Urinary bladder (tissue), 4 donors: ENCODE data around the gene SYTL4. TPM values are rescaled to one million over a fixed set of nuclear protein-coding genes. Genes with fewer than 3 reads are reported as not detected.

Source experiments
- DNase-seq: peaks from one replicate; pipeline ENCODE4 v3.0.0-alpha.2; 2015; ENCODE audit errors: extremely low spot score
- H3K27ac ChIP-seq: one replicate; pipeline ENCODE4 v1.5.1; 2013; ENCODE audit warnings: low read depth, mild to moderate bottlenecking, moderate library complexity
- H3K36me3 ChIP-seq: one replicate; pipeline ENCODE4 v1.6.1; 2013; ENCODE audit warnings: mild to moderate bottlenecking, moderate library complexity; ENCODE audit not compliant: insufficient read depth
- H3K4me1 ChIP-seq: one replicate; pipeline ENCODE4 v1.6.1; 2013; ENCODE audit warnings: mild to moderate bottlenecking, moderate library complexity; ENCODE audit not compliant: insufficient read depth
- H3K4me3 ChIP-seq: one replicate; pipeline ENCODE4 v1.5.1; 2013; ENCODE audit warnings: low read depth, low read length
- WGBS: extraction: QIAGEN DNeasy Blood & Tissue Kit; methylation state at CpG from one replicate; pipeline ENCODE4 v1.1.7; 2013; 5-methylcytosine and 5-hydroxymethylcytosine counted together
- polyA plus RNA-seq: library from polyadenylated mRNA; stranded (reverse); fragments of 200-250 nt; gene quantifications from one replicate; pipeline ENCODE4 v1.2.3, GENCODE V29; 2013
- total RNA-seq: library from RNA; depleted of rRNA; stranded (reverse); fragments of >200 nt; gene quantifications from one replicate; pipeline ENCODE4 v1.2.3, GENCODE V29; 2014
- donor health status: healthy with polysubstance abuse.
- donor health status: healthy.

The SYTL4 gene
- total and polyA plus RNA-seq, 2 donors, result 12.5 to 18.5 TPM

DNA sequence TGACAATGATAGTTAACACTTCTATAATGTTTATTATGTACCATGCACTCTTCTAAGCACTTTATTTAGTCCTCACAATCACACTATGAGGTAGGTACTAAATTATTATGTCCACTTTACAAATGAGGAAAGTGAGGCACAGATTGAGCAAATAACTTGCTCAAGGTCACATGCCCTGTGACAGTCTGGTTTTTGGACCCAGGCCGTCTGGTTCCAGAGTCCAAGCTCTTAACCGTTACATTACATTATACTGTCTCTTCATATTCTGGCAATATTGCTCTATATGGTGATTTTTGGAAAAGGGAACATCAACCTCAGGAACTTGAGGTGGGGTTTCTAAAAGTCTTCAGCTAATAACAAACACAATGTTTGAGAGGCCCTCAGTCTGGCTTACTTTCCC is 12.8 kb downstream of the SYTL4 start:
- no peak for DNase-seq
- Histone ChIP-seq H3K27ac (no peak overlapping the region), H3K4me3 (no peak overlapping the region), H3K36me3 (no peaks in the 10 kb centered on the region), H3K4me1 (no peaks in the 10 kb centered on the region)
- 92% methylated on average over 2 of the region's 2 CpGs for WGBS

DNA sequence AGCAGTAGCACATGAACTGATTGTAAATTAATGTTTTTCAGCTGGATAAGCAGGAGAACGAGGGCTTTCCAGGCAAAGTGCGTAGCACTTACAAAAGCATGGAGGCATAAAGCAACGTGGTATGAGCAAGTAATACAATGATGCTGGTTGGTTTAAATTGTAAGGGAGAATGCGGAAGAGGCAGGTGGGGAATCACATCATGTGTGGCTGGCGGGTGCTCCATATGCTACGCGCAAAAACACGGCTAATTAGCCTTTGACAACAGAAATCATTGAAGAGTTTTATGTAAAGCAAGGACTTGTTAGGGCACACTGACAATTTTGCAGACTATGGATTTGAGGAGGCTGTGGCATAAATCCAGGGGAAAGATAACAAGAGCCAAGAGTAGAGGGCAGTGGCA is 14.6 kb downstream of the SYTL4 start:
- no peak for DNase-seq
- Histone ChIP-seq H3K36me3 (no peaks in the 10 kb centered on the region), H3K27ac (no peak overlapping the region), H3K4me3 (no peak overlapping the region), H3K4me1 (no peaks in the 10 kb centered on the region)
- WGBS, result 93% methylated on average over 8 of the region's 8 CpGs

DNA sequence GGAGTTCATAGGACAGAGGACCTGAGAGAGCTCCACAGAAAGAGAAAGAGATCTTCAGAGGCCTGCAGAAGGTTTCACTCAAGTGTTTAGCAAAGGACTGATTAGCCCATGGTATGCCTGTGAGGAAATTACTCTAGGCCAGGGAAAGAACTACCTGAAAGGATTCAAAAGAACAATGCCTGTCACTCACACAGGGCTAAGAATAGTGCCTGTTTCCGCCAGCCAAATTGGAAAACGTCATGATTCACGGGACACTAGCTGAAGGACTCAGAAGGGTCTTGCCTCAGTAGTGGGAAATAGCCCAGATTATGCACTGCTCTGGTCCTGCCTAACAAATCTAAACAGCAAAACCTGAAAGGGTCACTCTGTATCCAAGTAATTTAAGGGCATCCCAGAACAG is 21.1 kb downstream of the SYTL4 start:
- Histone ChIP-seq H3K4me1 (no peaks in the 10 kb centered on the region), H3K4me3 (no peak overlapping the region)
- WGBS, result 78% methylated on average over 3 of the region's 3 CpGs

DNA sequence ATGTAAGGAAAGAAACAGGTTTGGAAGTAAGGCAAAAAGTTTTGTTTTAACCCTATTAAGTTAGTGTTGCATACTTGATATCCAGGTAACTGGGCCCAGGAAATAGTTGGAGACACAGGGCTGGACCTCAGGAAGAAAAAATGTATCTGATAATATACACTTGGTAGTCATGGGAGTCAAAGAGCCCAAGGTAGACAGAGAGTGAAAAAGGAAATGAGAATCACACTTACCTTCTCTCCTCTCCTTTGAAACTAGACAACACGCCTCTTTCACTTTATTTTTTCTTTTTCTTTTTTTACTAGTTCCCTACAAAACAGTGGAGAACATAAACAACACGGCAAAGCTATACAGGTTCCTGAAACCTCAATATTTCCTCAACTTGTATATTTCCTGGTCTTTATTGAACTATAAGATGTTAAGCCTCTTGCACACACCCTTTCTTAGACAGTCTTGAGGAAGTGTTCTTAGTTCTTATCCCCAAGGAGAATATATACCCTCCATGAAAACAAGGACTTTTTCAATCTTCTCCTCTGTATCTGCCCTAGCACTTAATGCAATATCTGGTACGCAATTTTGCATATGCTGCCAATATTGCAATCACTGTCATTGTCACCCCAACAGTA is 27.2 kb downstream of the SYTL4 start:
- Histone ChIP-seq H3K4me1 (no peaks in the 10 kb centered on the region), H3K4me3 (no peak overlapping the region), H3K36me3 (peaks cover 2% of the 10 kb centered on the region), H3K27ac (no peak overlapping the region)
- no peak for DNase-seq
- 51% methylated on average over 3 of the region's 3 CpGs for WGBS

More for the DNA sequence above, 21.1 kb downstream of the SYTL4 start:
- no peaks in the 10 kb centered on the region for H3K36me3 ChIP-seq
- DNase-seq, result no peak
- no peak overlapping the region for H3K27ac ChIP-seq

DNA sequence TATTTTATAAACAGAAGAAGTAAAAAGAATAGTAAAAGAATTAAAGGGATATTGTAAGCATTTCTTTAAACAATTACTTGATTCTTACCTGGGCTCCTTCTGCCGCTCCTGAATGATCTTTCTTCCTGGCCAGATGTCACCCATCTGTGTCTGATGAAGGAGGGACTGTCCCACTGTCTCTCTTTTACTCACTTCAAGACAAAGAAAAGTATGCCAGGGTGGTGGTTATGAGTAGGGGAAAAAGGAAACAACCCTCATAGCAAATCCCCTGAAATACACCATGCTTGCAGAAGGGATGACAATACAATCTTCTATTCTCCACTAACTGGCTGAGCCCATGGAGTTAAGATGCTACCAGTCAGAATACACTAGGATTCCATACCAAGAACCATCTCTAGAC is 31.1 kb downstream of the SYTL4 start:
- H3K4me3 ChIP-seq, result no peak overlapping the region
- 96% methylated on average over 1 of the region's 1 CpG for WGBS

DNA sequence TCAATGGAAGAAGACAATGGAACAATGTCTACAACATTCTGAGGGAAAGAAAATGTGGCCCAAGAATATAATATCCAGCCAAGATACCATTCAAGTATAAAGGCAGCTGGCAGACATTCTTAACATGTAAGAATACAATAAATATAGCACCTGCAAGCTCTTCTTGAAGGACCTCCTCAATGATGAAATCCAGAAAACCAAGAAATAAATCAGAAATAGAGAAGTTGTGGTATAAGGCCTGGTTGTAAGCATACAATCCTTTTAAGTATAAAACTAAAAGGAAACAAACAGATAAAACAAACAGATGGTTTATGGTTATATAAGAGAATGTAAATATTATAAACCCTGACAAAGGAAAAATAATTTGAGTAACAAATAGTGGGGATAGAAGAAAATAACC is 33.4 kb downstream of the SYTL4 start:
- H3K4me1 ChIP-seq, result no peaks in the 10 kb centered on the region
- H3K4me3 ChIP-seq, result no peak overlapping the region
- H3K36me3 ChIP-seq, result peaks cover 2% of the 10 kb centered on the region
- no peak for DNase-seq
- H3K27ac ChIP-seq, result no peak overlapping the region

More for the DNA sequence above, 31.1 kb downstream of the SYTL4 start:
- Histone ChIP-seq H3K27ac (no peak overlapping the region), H3K36me3 (peaks cover 2% of the 10 kb centered on the region), H3K4me1 (no peaks in the 10 kb centered on the region)
- no peak for DNase-seq

DNA sequence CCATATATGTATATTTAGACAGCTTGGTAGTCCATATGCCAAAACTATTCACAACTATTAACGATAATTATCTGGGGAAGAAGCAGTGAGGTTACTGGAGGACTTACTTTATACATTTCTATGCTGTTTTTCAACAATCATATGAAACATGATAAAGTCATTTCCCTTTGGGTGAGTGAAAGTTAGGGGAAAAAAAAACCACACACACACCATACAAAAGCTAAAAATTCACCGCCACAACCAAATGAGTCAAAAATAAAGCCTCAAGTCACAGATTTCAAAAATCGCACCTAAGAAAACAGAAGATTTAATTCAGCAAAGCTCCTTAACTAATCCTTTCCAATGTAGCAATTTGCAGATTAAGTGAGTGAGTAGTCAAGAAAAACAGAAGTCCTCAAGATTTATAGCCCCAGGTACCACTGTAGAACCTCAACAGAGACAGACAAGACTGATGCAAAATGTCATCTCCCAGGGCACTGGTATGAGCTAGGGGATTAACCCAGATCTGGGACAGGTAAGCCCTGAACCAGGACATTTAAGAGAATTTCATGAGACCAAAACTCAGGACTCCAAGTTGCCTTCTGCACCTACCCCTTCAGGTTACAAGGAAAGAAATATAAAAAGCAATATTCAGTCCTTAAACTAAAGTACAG is 35.1 kb downstream of the SYTL4 start:
- Histone ChIP-seq H3K4me1 (no peaks in the 10 kb centered on the region), H3K27ac (no peak overlapping the region), H3K36me3 (peaks cover 2% of the 10 kb centered on the region), H3K4me3 (no peak overlapping the region)
- WGBS, result 94% methylated on average over 3 of the region's 3 CpGs
- DNase-seq, result no peak

DNA sequence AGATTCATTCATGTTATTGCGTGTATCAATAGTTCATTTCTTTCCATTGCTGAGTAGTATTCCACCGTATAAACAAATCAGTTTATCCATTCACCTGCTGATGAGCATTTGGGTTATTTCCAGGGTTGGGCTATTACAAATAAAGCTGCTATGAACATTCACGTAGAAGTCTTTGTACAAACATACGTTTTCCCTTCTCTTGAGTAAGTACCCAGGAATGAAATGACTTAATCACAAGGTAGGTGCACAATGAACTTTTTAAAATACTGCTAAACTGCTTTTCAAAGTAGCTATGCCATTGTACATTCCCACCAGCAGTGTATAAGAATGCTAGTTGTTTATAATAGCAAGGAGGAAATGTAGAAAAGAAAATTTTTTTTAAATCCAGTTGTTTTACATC is 35.9 kb downstream of the SYTL4 start:
- Histone ChIP-seq H3K27ac (no peak overlapping the region), H3K4me1 (no peaks in the 10 kb centered on the region), H3K36me3 (peaks cover 2% of the 10 kb centered on the region), H3K4me3 (no peak overlapping the region)
- WGBS, result 73% methylated on average over 4 of the region's 4 CpGs
- no peak for DNase-seq

DNA sequence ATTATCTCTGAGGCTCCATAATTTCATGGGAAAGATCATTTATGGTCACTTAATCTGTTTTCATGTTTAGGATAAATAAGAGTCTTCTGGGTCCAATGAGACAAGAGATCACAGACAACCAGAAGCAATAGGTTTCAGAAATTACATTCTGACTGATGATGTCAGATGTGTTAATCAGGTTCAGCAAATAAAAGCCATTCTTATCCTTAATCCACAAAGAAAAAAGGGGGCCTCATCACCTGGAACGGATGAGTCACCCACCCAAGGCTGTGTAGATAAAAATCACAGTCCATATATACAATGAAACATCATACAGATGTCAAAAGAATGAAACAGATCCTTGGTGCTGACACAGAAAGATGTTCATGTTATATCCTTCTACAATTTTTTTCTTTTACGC is 36.6 kb downstream of the SYTL4 start:
- Histone ChIP-seq H3K4me3 (no peak overlapping the region), H3K36me3 (no peaks in the 10 kb centered on the region), H3K4me1 (no peaks in the 10 kb centered on the region), H3K27ac (no peak overlapping the region)
- 70% methylated on average over 2 of the region's 2 CpGs for WGBS
- DNase-seq, result no peak

DNA sequence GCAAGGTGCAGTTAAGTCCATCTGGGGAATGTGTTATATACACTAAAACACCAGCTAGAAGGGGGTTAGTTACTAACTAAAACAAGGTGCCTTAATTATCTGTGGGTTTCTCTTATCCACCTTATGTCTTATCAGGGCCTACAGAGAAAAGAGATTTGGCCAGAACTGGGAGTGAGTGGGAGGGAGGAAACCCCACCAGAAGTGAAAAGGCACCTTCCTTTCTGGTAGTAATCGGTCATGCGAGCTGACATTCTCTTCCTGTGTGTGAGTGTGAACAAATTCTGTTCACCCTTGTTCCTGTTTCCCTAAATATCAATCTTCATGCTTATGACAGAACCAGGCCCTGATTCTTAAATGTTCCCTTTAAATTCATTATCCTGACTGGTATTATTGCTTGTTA is 44.4 kb downstream of the SYTL4 start:
- WGBS, result 56% methylated on average over 2 of the region's 2 CpGs

DNA sequence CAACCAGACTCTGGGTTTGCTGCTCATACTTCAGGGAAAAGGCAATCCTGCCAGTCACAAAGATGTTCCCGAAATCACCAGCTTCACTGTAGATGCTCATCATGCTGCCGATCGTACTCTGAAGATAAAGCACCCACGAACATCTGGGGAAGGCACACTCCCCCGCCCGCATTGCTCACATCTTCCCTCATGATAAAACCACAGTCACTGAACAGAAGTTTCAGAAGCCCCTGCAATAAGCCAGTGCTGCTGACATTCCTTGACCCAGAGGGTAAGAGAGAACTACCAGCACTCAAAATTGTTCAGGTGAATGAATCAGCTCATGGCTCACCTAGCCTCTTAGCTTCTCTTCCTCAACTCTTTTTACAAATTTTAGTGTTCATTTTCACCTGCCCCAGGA is 44.8 kb downstream of the SYTL4 start:
- DNase-seq, result no peak

More for the DNA sequence above, 44.4 kb downstream of the SYTL4 start:
- H3K36me3 ChIP-seq, result no peaks in the 10 kb centered on the region
- no peak overlapping the region for H3K27ac ChIP-seq
- H3K4me3 ChIP-seq, result no peak overlapping the region
- no peak for DNase-seq
- no peaks in the 10 kb centered on the region for H3K4me1 ChIP-seq

DNA sequence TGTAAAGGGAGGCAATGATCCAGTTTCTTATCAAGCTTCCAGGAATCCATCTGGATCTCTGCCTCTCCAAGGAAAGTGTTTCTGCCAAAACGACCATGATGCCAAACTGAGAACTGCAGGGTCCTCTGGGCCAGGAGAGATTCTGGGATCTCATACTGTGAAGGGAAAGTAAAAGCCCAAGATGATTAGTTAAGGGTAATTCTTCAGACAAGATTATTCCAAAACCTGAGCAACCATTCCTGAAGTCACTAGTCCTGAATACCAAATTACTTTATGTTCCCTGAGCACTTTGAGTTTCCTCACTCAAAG is 46.0 kb downstream of the SYTL4 start:
- Histone ChIP-seq H3K27ac (no peak overlapping the region), H3K4me1 (no peaks in the 10 kb centered on the region), H3K4me3 (no peak overlapping the region), H3K36me3 (no peaks in the 10 kb centered on the region)
- 16% methylated on average over 1 of the region's 1 CpG for WGBS
- no peak for DNase-seq

More for the DNA sequence above, 44.8 kb downstream of the SYTL4 start:
- 77% methylated on average over 6 of the region's 6 CpGs for WGBS
- H3K36me3 ChIP-seq, result no peaks in the 10 kb centered on the region
- H3K4me1 ChIP-seq, result no peaks in the 10 kb centered on the region
- no peak overlapping the region for H3K27ac ChIP-seq
- no peak overlapping the region for H3K4me3 ChIP-seq

DNA sequence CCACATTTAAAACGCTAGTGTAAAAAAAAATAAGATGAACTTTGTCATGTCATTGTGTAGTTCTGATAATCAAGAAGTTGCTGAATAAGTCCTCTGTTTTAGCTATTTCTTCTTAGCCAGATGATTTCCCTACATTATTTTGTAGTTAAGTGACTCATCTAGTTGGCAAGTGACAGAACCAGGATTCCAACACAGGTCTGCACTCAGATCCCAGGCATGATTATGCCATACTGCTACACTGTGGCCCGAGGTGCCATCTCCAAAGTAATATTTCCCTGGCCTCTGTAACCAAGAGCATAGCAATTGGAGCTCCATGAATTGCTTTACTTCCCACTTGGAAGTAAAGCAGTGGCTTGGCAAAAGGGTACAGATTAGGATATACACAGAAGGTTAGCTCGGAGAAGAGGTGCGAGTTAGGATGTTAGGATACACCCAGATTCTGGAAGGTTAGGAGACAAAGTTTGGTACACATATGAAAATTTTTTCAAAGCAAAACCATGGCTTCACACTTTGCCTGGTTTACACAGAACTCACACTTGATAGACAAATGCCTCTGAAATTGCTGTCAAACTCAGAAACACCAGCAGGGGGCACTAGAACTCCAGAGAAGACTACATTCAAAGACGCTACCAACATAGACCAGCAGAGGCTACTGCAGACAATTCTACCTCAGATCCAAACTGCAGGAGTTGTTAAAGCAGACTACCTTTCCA is 46.5 kb downstream of the SYTL4 start:
- 44% methylated on average over 5 of the region's 5 CpGs for WGBS
- no peak overlapping the region for H3K4me3 ChIP-seq
- peak; percentile 18 for DNase-seq
- H3K4me1 ChIP-seq, result no peaks in the 10 kb centered on the region
- H3K36me3 ChIP-seq, result no peaks in the 10 kb centered on the region
- H3K27ac ChIP-seq, result no peak overlapping the region

DNA sequence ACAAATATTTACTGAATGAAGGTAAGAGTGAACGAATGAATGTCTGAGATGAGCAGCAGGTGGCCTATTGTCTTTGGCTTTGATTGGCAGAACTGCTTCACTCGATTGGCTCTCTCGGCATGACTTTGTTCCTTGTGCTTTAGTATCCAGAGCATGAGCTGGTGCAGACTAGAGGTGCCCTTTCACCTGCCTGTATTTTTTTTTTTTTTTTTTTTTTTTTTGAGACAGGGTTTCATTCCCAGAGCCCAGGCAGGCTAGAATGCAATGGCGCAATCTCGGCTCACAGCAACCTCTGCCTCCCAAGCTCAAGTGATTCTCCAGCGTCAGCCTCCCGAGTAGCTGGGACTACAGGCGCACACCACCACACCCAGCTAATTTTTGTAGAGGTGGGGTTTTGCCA is 49.0 kb downstream of the SYTL4 start:
- DNase-seq, result no peak
- Histone ChIP-seq H3K4me3 (no peak overlapping the region), H3K4me1 (no peaks in the 10 kb centered on the region), H3K27ac (no peak overlapping the region), H3K36me3 (no peaks in the 10 kb centered on the region)
- 95% methylated on average over 8 of the region's 8 CpGs for WGBS
